ENCODE results near the gene COL23A1. TPM values are rescaled to one million over a fixed set of nuclear protein-coding genes. Genes with fewer than 3 reads are reported as not detected.

The COL23A1 gene
- total RNA-seq, 1 experiment from 2014 or later, result not detected

- no peaks in the 10 kb centered on the region for H3K9me3 ChIP-seq (ENCODE audit: low read depth, low read length, poor library complexity, severe bottlenecking)
- H3K4me1 ChIP-seq (ENCODE audit: insufficient read depth, low read length, poor library complexity, severe bottlenecking), result no peaks in the 10 kb centered on the region
- CTCF ChIA-PET, result no interaction called here
- H3K4me3 ChIP-seq (ENCODE audit: low read depth, low read length, poor library complexity, severe bottlenecking), result no peak overlapping the region
- no peaks in the 10 kb centered on the region for H3K36me3 ChIP-seq (ENCODE audit: insufficient read depth, low read length, poor library complexity, severe bottlenecking)
- POLR2A ChIA-PET (ENCODE audit: low non-redundant PET), result no interaction called here
- no peaks in the 10 kb centered on the region for H3K27me3 ChIP-seq (replicated peaks; ENCODE audit: insufficient read depth, low read depth, low read length, poor library complexity)
- H3K27ac ChIP-seq (ENCODE audit: low read depth, low read length, poor library complexity, severe bottlenecking), result no peak overlapping the region
- intact Hi-C loops (cut with micrococcal nuclease; ENCODE audit: unreplicated experiment), result no loop called here
- no peak for DNase-seq (ENCODE audit: low spot score)
- no peak for TF ChIP-seq EZH2 (IDR thresholded peaks at IDR 0.05; ENCODE audit: borderline replicate concordance, low read depth, low read length, poor library complexity, severe bottlenecking)
- TF ChIP-seq, protein P1, sequence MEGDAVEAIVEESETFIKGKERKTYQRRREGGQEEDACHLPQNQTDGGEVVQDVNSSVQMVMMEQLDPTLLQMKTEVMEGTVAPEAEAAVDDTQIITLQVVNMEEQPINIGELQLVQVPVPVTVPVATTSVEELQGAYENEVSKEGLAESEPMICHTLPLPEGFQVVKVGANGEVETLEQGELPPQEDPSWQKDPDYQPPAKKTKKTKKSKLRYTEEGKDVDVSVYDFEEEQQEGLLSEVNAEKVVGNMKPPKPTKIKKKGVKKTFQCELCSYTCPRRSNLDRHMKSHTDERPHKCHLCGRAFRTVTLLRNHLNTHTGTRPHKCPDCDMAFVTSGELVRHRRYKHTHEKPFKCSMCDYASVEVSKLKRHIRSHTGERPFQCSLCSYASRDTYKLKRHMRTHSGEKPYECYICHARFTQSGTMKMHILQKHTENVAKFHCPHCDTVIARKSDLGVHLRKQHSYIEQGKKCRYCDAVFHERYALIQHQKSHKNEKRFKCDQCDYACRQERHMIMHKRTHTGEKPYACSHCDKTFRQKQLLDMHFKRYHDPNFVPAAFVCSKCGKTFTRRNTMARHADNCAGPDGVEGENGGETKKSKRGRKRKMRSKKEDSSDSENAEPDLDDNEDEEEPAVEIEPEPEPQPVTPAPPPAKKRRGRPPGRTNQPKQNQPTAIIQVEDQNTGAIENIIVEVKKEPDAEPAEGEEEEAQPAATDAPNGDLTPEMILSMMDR (conservative IDR thresholded peaks at IDR 0.05; ENCODE audit: low read depth, low read length), result no peak
- no TSS peak for BruUV-seq (replicated peaks)
These were observed 59.7 kb downstream of the COL23A1 start for GRCh38 chr5:178530526-178530925.

- TF ChIP-seq, protein P1 (conservative IDR thresholded peaks at IDR 0.05; ENCODE audit: low read depth, low read length), result no peak
- no peak for TF ChIP-seq EZH2 (IDR thresholded peaks at IDR 0.05; ENCODE audit: borderline replicate concordance, low read depth, low read length, poor library complexity, severe bottlenecking)
- CTCF ChIA-PET, result no interaction called here
- intact Hi-C loops (cut with micrococcal nuclease; ENCODE audit: unreplicated experiment), result no loop called here
- Histone ChIP-seq H3K4me3 (ENCODE audit: low read depth, low read length, poor library complexity, severe bottlenecking) (no peak overlapping the region), H3K27me3 (replicated peaks; ENCODE audit: insufficient read depth, low read depth, low read length, poor library complexity) (no peaks in the 10 kb centered on the region), H3K36me3 (ENCODE audit: insufficient read depth, low read length, poor library complexity, severe bottlenecking) (no peaks in the 10 kb centered on the region), H3K4me1 (ENCODE audit: insufficient read depth, low read length, poor library complexity, severe bottlenecking) (no peaks in the 10 kb centered on the region), H3K9me3 (ENCODE audit: low read depth, low read length, poor library complexity, severe bottlenecking) (no peaks in the 10 kb centered on the region), H3K27ac (ENCODE audit: low read depth, low read length, poor library complexity, severe bottlenecking) (no peak overlapping the region)
- BruUV-seq (replicated peaks), result no TSS peak
- POLR2A ChIA-PET (ENCODE audit: low non-redundant PET), result no interaction called here
- no peak for DNase-seq (ENCODE audit: low spot score)
These were observed 61.1 kb downstream of the COL23A1 start for GRCh38 chr5:178529080-178529479.

DNA sequence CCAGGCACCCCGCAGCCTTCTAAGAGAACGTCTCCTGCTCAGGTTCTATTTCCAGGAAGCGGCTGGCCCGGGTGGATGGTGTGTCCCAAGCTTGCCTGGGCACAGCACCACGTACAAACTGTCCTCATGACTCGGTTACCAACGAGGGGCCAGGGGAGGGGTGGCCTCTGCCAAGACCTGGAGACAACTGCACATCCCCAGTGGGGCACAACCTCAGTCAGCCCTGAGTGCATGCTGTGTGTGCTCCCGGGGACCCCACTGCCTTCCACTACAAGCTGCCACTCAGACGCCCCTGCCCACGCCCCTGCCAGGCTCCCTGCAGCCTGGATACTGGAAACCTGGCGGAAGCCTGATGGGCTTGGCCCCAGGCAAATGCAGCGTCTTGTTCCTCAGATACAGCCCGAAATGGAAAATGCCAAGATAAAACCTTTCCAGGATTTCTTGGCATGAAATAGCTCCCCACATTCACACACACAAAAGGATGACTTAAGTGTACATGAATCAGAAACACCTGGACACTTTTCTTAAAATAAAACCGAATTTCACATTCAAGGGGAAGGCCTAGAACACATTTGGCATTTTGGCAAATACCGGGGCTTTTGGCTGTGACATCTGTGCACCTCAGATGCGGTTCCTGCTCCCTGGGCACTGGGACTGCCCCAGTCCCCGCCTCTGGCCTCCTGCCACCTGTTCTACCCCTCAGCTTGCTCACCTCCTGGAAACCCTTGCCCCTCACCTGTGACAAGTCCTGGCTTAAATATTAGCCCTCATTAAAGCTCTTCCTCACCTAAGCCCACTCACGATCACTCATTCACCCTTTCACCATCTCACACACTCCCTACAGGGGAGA, 62.5 kb downstream of the COL23A1 start:
- BruUV-seq (replicated peaks), result no TSS peak
- POLR2A ChIA-PET (ENCODE audit: low non-redundant PET), result no interaction called here
- no peak for TF ChIP-seq EZH2 (IDR thresholded peaks at IDR 0.05; ENCODE audit: borderline replicate concordance, low read depth, low read length, poor library complexity, severe bottlenecking)
- TF ChIP-seq, protein P1 (conservative IDR thresholded peaks at IDR 0.05; ENCODE audit: low read depth, low read length), result no peak
- Histone ChIP-seq H3K36me3 (ENCODE audit: insufficient read depth, low read length, poor library complexity, severe bottlenecking) (no peaks in the 10 kb centered on the region), H3K27me3 (replicated peaks; ENCODE audit: insufficient read depth, low read depth, low read length, poor library complexity) (no peaks in the 10 kb centered on the region), H3K27ac (ENCODE audit: low read depth, low read length, poor library complexity, severe bottlenecking) (no peak overlapping the region), H3K4me3 (ENCODE audit: low read depth, low read length, poor library complexity, severe bottlenecking) (no peak overlapping the region), H3K9me3 (ENCODE audit: low read depth, low read length, poor library complexity, severe bottlenecking) (no peaks in the 10 kb centered on the region), H3K4me1 (ENCODE audit: insufficient read depth, low read length, poor library complexity, severe bottlenecking) (no peaks in the 10 kb centered on the region)
- DNase-seq (ENCODE audit: low spot score), result no peak
- intact Hi-C loops (cut with micrococcal nuclease; ENCODE audit: unreplicated experiment), result no loop called here
- CTCF ChIA-PET, result no interaction called here
